GM12878 (cell line): Measurements from ENCODE around the gene GPBP1L1. TPM values are rescaled to one million over a fixed set of nuclear protein-coding genes. Genes with fewer than 3 reads are reported as not detected.

ENCODE experiments used
- CHD1 ChIP-seq: IDR thresholded peaks from 2 replicates; pipeline ENCODE4 v1.6.1; 2012; ENCODE audit warnings: low read depth, low read length, improper control_type of control experiment
- E2F8 ChIP-seq: fragments of 450-650 bp; IDR thresholded peaks from 2 replicates; pipeline ENCODE4 v1.6.1; 2018; ENCODE audit warnings: mild to moderate bottlenecking, low read depth, moderate library complexity; ENCODE audit not compliant: partially characterized antibody
- ESRRA ChIP-seq: IDR thresholded peaks from 2 replicates; pipeline ENCODE4 v1.6.1; 2012; ENCODE audit warnings: mild to moderate bottlenecking, low read length, improper control_type of control experiment
- GABPA ChIP-seq: IDR thresholded peaks from 2 replicates; pipeline ENCODE4 v1.6.1; 2014; ENCODE audit warnings: antibody characterized with exemption, low read depth, mild to moderate bottlenecking, inconsistent platforms
- GATAD2B ChIP-seq: fragments of 450-650 bp; conservative IDR thresholded peaks from 2 replicates; pipeline ENCODE4 v1.6.1; 2017; ENCODE audit warnings: low read depth, mild to moderate bottlenecking, moderate library complexity
- HDGF ChIP-seq: fragments of 450-650 bp; IDR thresholded peaks from 2 replicates; pipeline ENCODE4 v1.6.1; 2016; ENCODE audit warnings: antibody characterized with exemption
- IRF4 ChIP-seq: IDR thresholded peaks from 2 replicates; pipeline ENCODE4 v1.6.1; 2011; ENCODE audit warnings: low read depth, low read length
- IRF5 ChIP-seq: fragments of 450-650 bp; IDR thresholded peaks from 2 replicates; pipeline ENCODE4 v1.6.1; 2017; ENCODE audit warnings: borderline replicate concordance
- KLF5 ChIP-seq: fragments of 450-650 bp; IDR thresholded peaks from 2 replicates; pipeline ENCODE4 v1.6.1; 2014; ENCODE audit warnings: mild to moderate bottlenecking; ENCODE audit not compliant: partially characterized antibody
- MTA3 ChIP-seq: IDR thresholded peaks from 2 replicates; pipeline ENCODE4 v1.6.1; 2012; ENCODE audit warnings: low read length, inconsistent platforms, borderline replicate concordance
- MYB ChIP-seq: fragments of 150-350 bp; IDR thresholded peaks from 2 replicates; pipeline ENCODE4 v1.6.1; 2014; ENCODE audit warnings: mild to moderate bottlenecking, low read depth, low read length, borderline replicate concordance
- NFIC ChIP-seq: IDR thresholded peaks from 2 replicates; pipeline ENCODE4 v1.6.1; 2012; ENCODE audit warnings: low read depth, mild to moderate bottlenecking, inconsistent platforms, low read length, moderate library complexity
- NFXL1 ChIP-seq: fragments of 450-650 bp; IDR thresholded peaks from 2 replicates; pipeline ENCODE4 v1.6.1; 2017; ENCODE audit warnings: antibody characterized with exemption, mild to moderate bottlenecking, borderline replicate concordance
- NFYB ChIP-seq: IDR thresholded peaks from 2 replicates; pipeline ENCODE4 v1.6.1; 2011; ENCODE audit warnings: low read depth, mild to moderate bottlenecking, low read length, improper control_type of control experiment, moderate library complexity; ENCODE audit not compliant: insufficient read depth
- NR2C2 ChIP-seq: IDR thresholded peaks from 2 replicates; pipeline ENCODE4 v1.6.1; 2011; ENCODE audit warnings: borderline replicate concordance, low read depth; ENCODE audit not compliant: control insufficient read depth, insufficient read length
- RB1 ChIP-seq: fragments of 450-650 bp; formaldehyde crosslinking; IDR thresholded peaks from 2 replicates; pipeline ENCODE4 v1.6.1; 2017; ENCODE audit warnings: mild to moderate bottlenecking, borderline replicate concordance
- RUNX3 ChIP-seq: IDR thresholded peaks from 2 replicates; pipeline ENCODE4 v1.6.1; 2012; ENCODE audit warnings: low read length, inconsistent platforms
- SKIL ChIP-seq: fragments of 450-650 bp; IDR thresholded peaks from 2 replicates; pipeline ENCODE4 v1.6.1; 2017; ENCODE audit warnings: mild to moderate bottlenecking, low read depth, inconsistent platforms; ENCODE audit not compliant: poor library complexity, severe bottlenecking
- TAF1 ChIP-seq: IDR thresholded peaks from 2 replicates; pipeline ENCODE4 v1.6.1; 2011; ENCODE audit warnings: mild to moderate bottlenecking, low read depth, low read length, borderline replicate concordance
- TCF12 ChIP-seq: IDR thresholded peaks from 2 replicates; pipeline ENCODE4 v1.6.1; 2011; ENCODE audit warnings: low read depth, mild to moderate bottlenecking, low read length
- TCF3 ChIP-seq: IDR thresholded peaks from 2 replicates; pipeline ENCODE4 v1.6.1; 2012; ENCODE audit warnings: low read depth, mild to moderate bottlenecking, low read length, borderline replicate concordance; ENCODE audit not compliant: insufficient read depth
- WRNIP1 ChIP-seq: IDR thresholded peaks from 2 replicates; pipeline ENCODE4 v1.6.1; 2011; ENCODE audit warnings: low read depth, low read length, improper control_type of control experiment, borderline replicate concordance
- polyA plus RNA-seq, 11 experiments: library from polyadenylated mRNA; depleted of rRNA in 4 of 11; unstranded in 6 of 11; stranded (reverse) in 5 of 11; fragments of >200 nt; fragmentation: Nextera tagmentation in 4 of 11; fragmentation: Illumina TruSeq in 1 of 11; extraction: Ambion mirVana in 4 of 11; extraction: Trizol in 1 of 11; gene quantifications; 1 replicate in 1 of 11; 2 replicates in 10 of 11; pipeline versions ENCODE4 v1.2.1 to v1.2.3, GENCODE V29; 2011 to 2016; ENCODE audit warnings: inconsistent platforms in 2 of 11, missing spikeins in 2 of 11, low read depth in 1 of 11
- total RNA-seq, 4 experiments: library from RNA; depleted of rRNA in 3 of 4; stranded (reverse); fragments of >200 nt in 3 of 4; fragmentation: Illumina TruSeq in 1 of 4; extraction: Trizol in 1 of 4; gene quantifications; 2 replicates each; pipeline versions ENCODE4 v1.2.1 to v1.2.3, GENCODE V29; 2013 to 2021

GPBP1L1 gene
- total and polyA plus RNA-seq, 10 of the 15 experiments (the other 5 are each of a cell fraction or from before 2014, with no cell fraction given) = 37.3 to 91.6 (median 81.2) TPM

- no peak for TF ChIP-seq NFIC
- peak; percentile 57; the same call in 1 of the 2 replicates for TF ChIP-seq HDGF
- no peak for TF ChIP-seq WRNIP1
- TF ChIP-seq TCF3 = 0 out of 2 replicates have a peak, but pooled peaks have one; percentile 30
- no peak for TF ChIP-seq GABPA
- no peak for TF ChIP-seq KLF5
- no peak for TF ChIP-seq SKIL
- no peak for TF ChIP-seq E2F8
- no peak for TF ChIP-seq IRF4
- no peak for TF ChIP-seq CHD1
- TF ChIP-seq MYB = 0 out of 2 replicates have a peak, but pooled peaks have one; percentile 4
- TF ChIP-seq GATAD2B = peak; percentile 49; the same call in 1 of the 2 replicates
- peak; percentile 12; the same call in 1 of the 2 replicates for TF ChIP-seq RUNX3
- TF ChIP-seq MTA3 = no peak
- TF ChIP-seq ESRRA = no peak
- TF ChIP-seq NR2C2 = no peak
- TF ChIP-seq IRF5 = no peak
- peak; percentile 45; the same call in 1 of the 2 replicates for TF ChIP-seq TCF12
- no peak for TF ChIP-seq NFYB
- TF ChIP-seq RB1 = peak; percentile 3; the same call in 1 of the 2 replicates
- TF ChIP-seq TAF1 = peak; percentile 71; the same call in 1 of the 2 replicates
- no peak for TF ChIP-seq NFXL1
Measured at GRCh38 chr1:45686288-45687013, at the start of gene GPBP1L1 (continued).
